ENCODE data around the gene MPDZ. TPM values are rescaled to one million over a fixed set of nuclear protein-coding genes. Genes with fewer than 3 reads are reported as not detected.
A peak's percentile ranks its signal among the peaks of the same experiment; 100 is the strongest.

The MPDZ gene
- total RNA-seq, 1 donor from 2014 or later = 31.0 TPM

DNA sequence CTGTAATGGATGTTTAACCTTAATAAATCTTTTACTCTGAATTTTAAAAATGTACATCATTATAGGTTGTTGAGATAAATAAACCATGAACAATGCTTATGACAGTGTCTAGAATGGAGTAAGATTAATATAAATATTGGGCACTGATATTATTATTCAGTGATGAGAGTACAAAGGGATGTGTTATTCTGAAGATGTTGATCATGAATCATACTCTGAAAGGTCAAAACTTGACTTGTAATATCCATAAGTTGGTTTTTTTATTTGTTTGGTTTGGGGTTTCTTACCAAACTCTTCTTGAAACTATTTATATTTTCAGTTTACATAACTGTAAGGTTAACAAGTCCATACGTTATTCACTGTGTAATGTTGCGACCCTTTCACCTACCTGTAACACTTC is 163.2 kb downstream of the MPDZ start:
- no peak overlapping the region for H3K27ac Mint-ChIP-seq (ENCODE audit: unreplicated experiment)
- TF ChIP-seq CTCF (IDR thresholded peaks at IDR 0.05; ENCODE audit: insufficient read depth, low read depth, low read length) (no peak), EZH2 (IDR thresholded peaks at IDR 0.05; ENCODE audit: insufficient read depth, low read length) (no peak)
- FAIRE-seq = no peak

GRCh38 chr9:13113751-13114150 is 165.7 kb downstream of the MPDZ start:
- Histone ChIP-seq H2AFZ (ENCODE audit: low read depth, low read length) (no peak overlapping the region), H3K9me3 (ENCODE audit: insufficient read depth, low read depth, low read length) (no peaks in the 10 kb centered on the region), H3K4me1 (ENCODE audit: insufficient read depth, low read length) (peaks cover 9% of the 10 kb centered on the region), H3K27me3 (ENCODE audit: insufficient read depth, low read length) (no peaks in the 10 kb centered on the region), H3K4me3 (ENCODE audit: insufficient read depth, low read depth, low read length) (no peak overlapping the region), H3K27ac (ENCODE audit: low read depth, low read length) (no peak overlapping the region), H3K79me2 (ENCODE audit: insufficient read depth, low read length) (no peaks in the 10 kb centered on the region), H3K4me2 (ENCODE audit: low read length) (peak overlapping the region; percentile 0), H4K20me1 (ENCODE audit: insufficient read depth, low read length) (no peaks in the 10 kb centered on the region), H3K9ac (ENCODE audit: low read length) (no peak overlapping the region), H3K36me3 (ENCODE audit: insufficient read depth, low read length) (peaks cover 18% of the 10 kb centered on the region)
- Mint-ChIP-seq H3K27me3 (ENCODE audit: low read depth, unreplicated experiment) (no peaks in the 10 kb centered on the region), H3K27ac (ENCODE audit: unreplicated experiment) (no peak overlapping the region), H3K4me3 (ENCODE audit: unreplicated experiment) (no peak overlapping the region), H3K36me3 (ENCODE audit: low read depth, unreplicated experiment) (peaks cover 4% of the 10 kb centered on the region), H3K4me1 (ENCODE audit: low read depth, unreplicated experiment) (peaks cover 16% of the 10 kb centered on the region), H3K9me3 (ENCODE audit: unreplicated experiment) (no peaks in the 10 kb centered on the region)
- peak; percentile 74 for FAIRE-seq
- DNase-seq (ENCODE audit: low read depth) = peak; percentile 7
- TF ChIP-seq EZH2 (IDR thresholded peaks at IDR 0.05; ENCODE audit: insufficient read depth, low read length) (no peak), CTCF (IDR thresholded peaks at IDR 0.05; ENCODE audit: insufficient read depth, low read depth, low read length) (no peak)

More for the DNA sequence above, 163.2 kb downstream of the MPDZ start:
- H2AFZ ChIP-seq (ENCODE audit: low read depth, low read length) = no peak overlapping the region
- no peak for DNase-seq (ENCODE audit: low read depth)
- Mint-ChIP-seq H3K36me3 (ENCODE audit: low read depth, unreplicated experiment) (peaks cover 5% of the 10 kb centered on the region), H3K4me1 (ENCODE audit: low read depth, unreplicated experiment) (peaks cover 13% of the 10 kb centered on the region), H3K9me3 (ENCODE audit: unreplicated experiment) (no peaks in the 10 kb centered on the region), H3K4me3 (ENCODE audit: unreplicated experiment) (no peak overlapping the region), H3K27me3 (ENCODE audit: low read depth, unreplicated experiment) (no peaks in the 10 kb centered on the region)
- H3K27ac ChIP-seq (ENCODE audit: low read depth, low read length) = no peak overlapping the region
- no peak overlapping the region for H3K9ac ChIP-seq (ENCODE audit: low read length)
- H3K36me3 ChIP-seq (ENCODE audit: insufficient read depth, low read length) = peaks cover 14% of the 10 kb centered on the region
- no peaks in the 10 kb centered on the region for H4K20me1 ChIP-seq (ENCODE audit: insufficient read depth, low read length)
- H3K4me3 ChIP-seq (ENCODE audit: insufficient read depth, low read depth, low read length) = no peak overlapping the region
- no peaks in the 10 kb centered on the region for H3K9me3 ChIP-seq (ENCODE audit: insufficient read depth, low read depth, low read length)
- no peak overlapping the region for H3K4me2 ChIP-seq (ENCODE audit: low read length)
- peaks cover 9% of the 10 kb centered on the region for H3K4me1 ChIP-seq (ENCODE audit: insufficient read depth, low read length)
- H3K79me2 ChIP-seq (ENCODE audit: insufficient read depth, low read length) = no peaks in the 10 kb centered on the region
- H3K27me3 ChIP-seq (ENCODE audit: insufficient read depth, low read length) = no peaks in the 10 kb centered on the region

GRCh38 chr9:13113216-13113615 is 166.3 kb downstream of the MPDZ start:
- no peak overlapping the region for H3K27ac ChIP-seq (ENCODE audit: low read depth, low read length)
- H3K4me2 ChIP-seq (ENCODE audit: low read length) = peak overlapping the region; percentile 0
- no peaks in the 10 kb centered on the region for H3K9me3 ChIP-seq (ENCODE audit: insufficient read depth, low read depth, low read length)
- no peaks in the 10 kb centered on the region for H3K27me3 ChIP-seq (ENCODE audit: insufficient read depth, low read length)
- H3K9me3 Mint-ChIP-seq (ENCODE audit: unreplicated experiment) = no peaks in the 10 kb centered on the region
- no peak overlapping the region for H3K9ac ChIP-seq (ENCODE audit: low read length)
- TF ChIP-seq CTCF (IDR thresholded peaks at IDR 0.05; ENCODE audit: insufficient read depth, low read depth, low read length) (no peak), EZH2 (IDR thresholded peaks at IDR 0.05; ENCODE audit: insufficient read depth, low read length) (no peak)
- no peaks in the 10 kb centered on the region for H3K27me3 Mint-ChIP-seq (ENCODE audit: low read depth, unreplicated experiment)
- H3K4me3 Mint-ChIP-seq (ENCODE audit: unreplicated experiment) = no peak overlapping the region
- peaks cover 17% of the 10 kb centered on the region for H3K36me3 ChIP-seq (ENCODE audit: insufficient read depth, low read length)
- DNase-seq (ENCODE audit: low read depth) = peak; percentile 66
- FAIRE-seq = peak; percentile 49
- H4K20me1 ChIP-seq (ENCODE audit: insufficient read depth, low read length) = no peaks in the 10 kb centered on the region
- H2AFZ ChIP-seq (ENCODE audit: low read depth, low read length) = no peak overlapping the region
- H3K79me2 ChIP-seq (ENCODE audit: insufficient read depth, low read length) = no peaks in the 10 kb centered on the region
- H3K4me3 ChIP-seq (ENCODE audit: insufficient read depth, low read depth, low read length) = no peak overlapping the region
- H3K27ac Mint-ChIP-seq (ENCODE audit: unreplicated experiment) = no peak overlapping the region
- peaks cover 16% of the 10 kb centered on the region for H3K4me1 Mint-ChIP-seq (ENCODE audit: low read depth, unreplicated experiment)
- H3K36me3 Mint-ChIP-seq (ENCODE audit: low read depth, unreplicated experiment) = peaks cover 3% of the 10 kb centered on the region
- H3K4me1 ChIP-seq (ENCODE audit: insufficient read depth, low read length) = peaks cover 9% of the 10 kb centered on the region

All from astrocyte (in vitro differentiated cells and primary cell).